Cerebellar nuclear complex (tissue), 1 donor: ENCODE measurements around the gene DTX3.

Source experiments
- DNase-seq, 2 experiments: peaks; one replicate each; lab custom pipeline; 2025; lab: John Stamatoyannopoulos, UW

Gene DTX3

DNA sequence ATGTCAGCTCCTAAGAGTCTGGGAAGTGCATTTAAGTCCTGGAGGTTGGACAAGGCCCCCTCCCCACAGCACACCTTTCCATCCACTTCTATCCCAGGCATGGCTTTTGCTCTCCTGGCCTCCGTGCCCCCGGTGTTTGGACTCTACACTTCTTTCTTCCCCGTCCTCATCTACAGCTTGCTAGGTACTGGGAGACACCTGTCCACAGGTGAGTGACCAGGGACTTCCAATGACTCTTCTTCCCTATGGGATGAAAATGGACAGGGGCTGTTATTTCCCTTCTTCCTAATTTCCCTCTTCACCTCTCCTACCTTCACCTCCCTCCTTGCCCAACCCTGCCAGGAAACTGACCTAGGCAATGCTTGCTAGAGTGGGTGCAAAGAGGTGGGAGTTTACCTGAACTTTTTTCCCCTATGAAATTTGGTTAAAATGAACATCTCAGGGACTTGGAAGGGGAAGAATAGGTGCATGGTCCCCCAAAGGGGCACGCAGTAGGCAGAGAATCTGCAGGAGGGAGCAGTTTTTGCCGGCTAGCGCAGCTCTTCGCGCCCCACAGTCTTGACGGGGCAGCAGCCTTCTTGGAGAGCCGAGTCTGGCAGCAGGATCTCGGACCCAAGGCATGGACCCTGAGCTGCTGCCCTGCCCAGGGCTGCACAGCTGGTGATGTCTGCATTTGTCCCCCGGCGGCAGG, 15.8 kb downstream of the DTX3 start:
- no peak for DNase-seq

- no peak for DNase-seq
These were observed 16.4 kb downstream of the DTX3 start for GRCh38 chr12:57620936-57621496.

DNA sequence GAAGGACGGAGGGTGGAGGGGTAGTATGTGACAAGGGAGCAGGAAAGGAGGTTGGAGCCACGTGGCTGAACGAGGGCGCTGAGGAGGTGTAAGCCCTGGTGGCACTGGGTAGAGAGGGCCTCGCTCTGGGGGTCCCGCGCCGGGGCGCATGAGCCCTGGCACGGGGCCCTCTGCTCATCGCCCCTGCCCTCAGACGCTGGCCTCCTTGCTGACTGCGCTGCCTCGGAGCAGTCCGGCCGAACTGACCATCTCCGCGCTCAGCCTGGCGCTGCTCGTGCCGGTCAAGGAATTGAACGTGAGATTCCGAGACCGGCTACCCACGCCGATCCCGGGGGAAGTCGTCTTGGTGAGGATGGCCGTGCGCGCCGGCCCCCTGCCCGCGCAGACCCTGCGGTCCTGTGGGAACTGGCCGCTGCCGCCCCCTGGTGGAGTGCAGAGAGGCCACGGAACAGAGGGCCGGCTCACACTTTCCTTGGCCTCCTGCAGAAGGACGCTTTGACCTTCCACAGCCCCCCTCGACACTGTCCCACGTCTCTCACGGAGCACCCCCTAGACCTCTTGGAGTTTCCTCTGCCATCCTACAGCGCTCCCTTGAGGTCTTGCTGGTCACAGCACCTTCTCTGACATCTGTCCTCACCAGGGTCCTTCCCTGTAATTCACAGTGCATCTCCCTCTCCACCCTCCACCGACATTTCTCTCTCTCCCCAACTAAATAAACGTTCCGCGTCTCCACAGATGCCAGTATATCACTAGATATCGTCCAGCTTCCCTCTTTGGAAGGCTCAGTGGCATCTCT, 17.1 kb downstream of the DTX3 start:
- DNase-seq, result no peak

DNA sequence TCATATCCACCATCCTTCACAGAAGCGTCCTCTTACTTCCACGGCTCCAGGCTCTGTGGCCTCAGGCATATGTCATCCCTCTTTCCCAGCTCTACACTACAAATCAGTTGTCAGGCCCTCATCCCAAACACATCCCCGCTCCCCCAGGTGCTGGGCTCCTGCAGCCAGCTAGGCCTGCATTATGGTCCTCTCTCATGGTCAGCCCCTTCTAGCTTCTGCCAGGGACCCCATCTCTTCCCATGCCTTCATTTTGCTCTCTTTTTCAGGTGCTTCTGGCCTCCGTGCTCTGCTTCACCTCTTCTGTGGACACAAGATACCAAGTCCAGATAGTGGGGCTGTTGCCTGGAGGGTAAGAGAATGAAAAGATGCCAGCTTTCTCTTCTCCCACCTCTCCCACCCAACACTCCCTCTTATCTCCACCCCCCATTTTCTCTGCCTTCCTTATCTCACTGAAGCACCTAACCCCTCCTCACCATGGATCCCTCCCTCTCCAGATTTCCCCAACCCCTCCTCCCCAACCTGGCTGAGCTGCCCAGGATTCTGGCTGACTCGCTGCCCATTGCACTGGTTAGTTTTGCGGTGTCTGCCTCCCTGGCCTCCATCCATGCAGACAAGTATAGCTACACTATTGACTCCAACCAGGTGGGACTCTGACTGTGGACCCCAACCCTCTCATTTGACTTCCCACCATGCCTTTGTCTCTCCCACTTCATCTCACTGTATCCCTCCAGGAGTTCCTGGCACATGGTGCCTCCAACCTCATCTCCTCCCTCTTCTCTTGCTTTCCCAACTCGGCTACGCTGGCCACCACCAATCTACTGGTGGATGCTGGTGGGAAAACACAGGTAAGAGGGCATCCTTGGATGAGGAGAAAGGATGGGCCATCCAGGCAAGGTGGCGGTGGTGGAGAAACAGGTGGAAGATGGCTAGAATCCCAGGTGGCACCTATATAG, 17.9 kb downstream of the DTX3 start:
- no peak for DNase-seq

DNA sequence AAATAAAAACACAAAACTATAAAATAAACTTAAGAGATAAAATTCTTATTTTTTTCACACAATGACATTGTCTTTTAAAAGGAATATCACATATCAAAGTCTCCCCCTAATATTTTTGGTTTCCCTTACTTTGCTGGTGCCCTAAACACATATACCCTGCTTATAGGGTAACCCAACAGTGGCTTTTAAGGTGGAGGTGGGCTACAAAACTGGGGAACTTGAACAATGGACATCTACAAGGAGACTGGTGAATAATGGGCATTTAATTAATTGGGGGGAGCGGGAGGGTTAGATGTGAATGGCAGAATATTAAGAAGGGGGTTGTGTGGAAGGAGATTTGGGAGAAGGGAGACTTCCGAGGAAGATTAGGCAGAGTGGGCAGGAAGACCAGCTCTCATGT, 18.8 kb downstream of the DTX3 start:
- DNase-seq, result no peak

DNA sequence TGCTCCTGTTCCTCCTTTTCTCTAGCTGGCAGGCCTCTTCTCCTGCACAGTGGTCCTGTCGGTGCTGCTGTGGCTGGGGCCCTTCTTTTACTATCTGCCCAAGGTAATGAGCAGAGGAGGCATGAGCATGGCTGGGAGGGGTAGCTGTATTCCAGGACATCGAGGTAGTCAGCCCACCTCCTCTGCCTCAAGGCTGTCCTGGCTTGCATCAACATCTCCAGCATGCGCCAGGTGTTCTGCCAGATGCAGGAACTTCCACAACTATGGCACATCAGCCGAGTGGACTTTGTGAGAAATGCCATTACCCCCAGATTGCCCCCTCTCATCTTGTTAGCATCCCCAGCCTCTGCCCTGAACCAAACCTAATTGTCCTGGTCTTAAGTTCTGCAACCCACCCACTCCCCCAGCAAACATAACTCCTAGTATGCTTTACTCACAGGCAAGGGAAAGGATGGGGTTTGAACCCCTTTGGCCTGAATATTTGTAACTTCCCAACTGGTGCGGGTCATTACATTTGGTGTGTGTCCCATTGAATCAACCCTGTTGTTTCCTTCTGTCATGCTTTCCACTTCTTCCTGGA, 19.3 kb downstream of the DTX3 start:
- DNase-seq, result no peak

GRCh38 chr12:57624441-57625220, 20.0 kb downstream of the DTX3 start:
- no peak for DNase-seq

GRCh38 chr12:57625261-57626032, 20.8 kb downstream of the DTX3 start:
- no peak for DNase-seq

DNA sequence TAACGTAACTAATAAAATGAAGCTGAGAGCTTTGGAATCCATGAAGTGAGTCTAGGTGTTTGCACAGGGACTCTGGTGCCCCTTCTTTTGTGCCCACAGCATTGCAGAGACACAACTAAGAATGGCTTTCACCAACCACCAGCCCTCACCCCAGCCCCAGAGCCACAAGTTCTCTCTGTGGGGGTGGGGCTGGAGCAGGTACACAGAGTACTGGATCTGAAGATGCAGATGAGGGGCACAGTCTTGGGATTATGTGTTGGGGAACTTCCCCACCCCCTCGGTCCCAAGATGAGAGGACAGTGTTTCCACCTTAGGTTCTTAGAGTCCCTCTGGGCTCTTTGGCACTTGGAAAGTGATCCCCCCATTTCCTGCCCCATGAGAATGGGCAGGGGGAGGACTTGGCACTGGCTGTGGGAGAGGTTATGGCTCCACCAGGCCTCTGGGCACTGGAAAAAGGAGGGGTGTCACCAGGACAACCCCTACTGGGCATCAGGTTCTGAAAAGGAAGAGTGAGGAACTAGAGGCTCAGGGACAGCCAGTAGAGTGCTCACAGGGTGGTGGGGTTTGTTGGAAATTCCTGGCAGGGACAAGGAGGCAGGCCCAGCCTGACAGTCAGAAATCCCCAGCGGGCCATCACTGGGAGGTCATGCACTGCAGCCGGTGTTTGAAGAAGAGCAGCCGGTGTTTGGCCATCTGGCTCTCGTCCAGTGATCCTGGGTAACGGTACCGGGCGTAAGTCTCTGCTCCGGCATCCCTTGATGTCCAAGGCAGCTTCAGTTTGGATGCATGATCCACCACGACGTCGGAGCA, 21.7 kb downstream of the DTX3 start:
- DNase-seq, result no peak

GRCh38 chr12:57626921-57627445, 22.4 kb downstream of the DTX3 start:
- DNase-seq, result no peak

DNA sequence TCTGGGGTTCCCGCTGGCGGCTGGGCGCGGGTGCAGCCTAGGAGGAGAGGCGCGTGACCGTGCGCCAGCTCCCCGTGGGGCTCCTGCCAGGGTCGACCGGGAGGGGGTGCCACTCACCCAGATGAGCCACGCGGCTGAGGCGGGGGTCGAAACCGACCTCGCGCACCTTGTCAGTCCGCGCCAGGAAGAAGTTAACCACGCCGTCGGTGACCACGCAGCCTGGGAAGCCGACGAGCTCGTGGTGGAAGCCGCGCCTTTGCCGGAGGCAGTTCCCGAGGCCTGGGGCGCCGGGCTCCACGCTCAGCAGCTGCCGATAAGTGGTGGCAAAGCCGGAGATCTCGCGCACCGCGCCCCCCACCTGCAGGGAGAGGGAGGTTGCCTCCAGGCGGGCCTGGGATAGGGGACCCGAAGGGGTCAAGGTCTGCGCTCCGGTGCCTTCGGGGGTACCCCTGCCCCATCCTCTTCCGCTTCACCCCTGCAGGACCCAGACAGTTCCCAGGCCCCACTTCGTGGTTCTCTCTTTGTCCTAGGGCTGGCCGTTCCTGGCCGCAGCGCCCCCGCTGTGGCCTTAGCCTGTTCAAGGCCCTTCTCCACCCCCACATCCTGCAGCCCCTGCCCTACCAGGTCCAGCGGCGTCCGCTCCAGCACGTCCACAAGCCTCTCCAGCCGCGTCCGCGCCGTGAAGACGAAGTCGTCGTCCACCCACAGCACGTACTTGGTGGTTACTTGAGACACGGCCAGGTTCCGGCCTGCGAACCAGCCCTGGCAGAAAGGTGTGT, 23.1 kb downstream of the DTX3 start:
- no peak for DNase-seq

- DNase-seq, result no peak
These were observed 23.9 kb downstream of the DTX3 start for GRCh38 chr12:57628280-57629191.

GRCh38 chr12:57629897-57630471, 25.4 kb downstream of the DTX3 start:
- no peak for DNase-seq

DNA sequence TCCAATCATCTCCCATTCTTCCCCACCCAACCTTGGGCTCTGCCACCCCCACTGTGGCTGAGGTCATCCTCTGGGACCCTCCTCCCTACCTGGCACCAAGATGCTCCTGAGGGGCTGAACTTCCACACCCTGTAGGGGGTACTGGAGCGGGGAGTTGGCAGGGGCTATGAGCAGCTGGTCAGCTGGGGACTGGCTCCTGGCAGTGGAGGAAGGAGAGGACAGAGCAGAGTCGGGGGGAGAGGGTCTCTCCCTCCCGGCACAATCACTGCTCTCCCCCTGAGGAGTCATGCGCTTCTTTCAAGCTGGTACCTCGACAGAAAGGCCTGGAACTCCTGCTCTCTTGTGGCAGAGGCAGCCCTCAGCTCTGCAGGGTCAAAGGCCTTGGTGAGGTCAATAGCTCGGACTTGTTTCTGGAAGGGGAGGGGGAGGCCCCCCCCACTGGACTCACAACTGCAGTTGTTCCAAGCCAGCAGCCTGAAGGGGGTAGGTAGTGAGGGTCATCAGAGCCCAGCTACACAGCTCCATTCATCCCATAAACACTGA, 26.3 kb downstream of the DTX3 start:
- no peak for DNase-seq

GRCh38 chr12:57631566-57632072, 27.0 kb downstream of the DTX3 start:
- no peak for DNase-seq
